Smooth muscle cell (in vitro differentiated cells): Measurements from ENCODE around the gene SERPINB8. TPM values are rescaled to one million over a fixed set of nuclear protein-coding genes. Genes with fewer than 3 reads are reported as not detected.
A peak's percentile ranks its signal among the peaks of the same experiment; 100 is the strongest.
"Not testable (repeated sequence)": the region's sequence is repeated elsewhere in the genome, so short reads cannot be mapped to it uniquely, and the experiment has no call there.

Source experiments
- DNase-seq: peaks from one replicate; lab custom pipeline; 2025; ENCODE audit not compliant: unreplicated experiment; lab: John Stamatoyannopoulos, UW
- H2AFZ ChIP-seq: fragments of 200-600 bp; sonication (generic); 2 replicates; pipeline ENCODE4 v1.6.0; 2016; ENCODE audit warnings: antibody characterized with exemption, low read depth, mild to moderate bottlenecking
- H3F3A ChIP-seq: fragments of 200-600 bp; sonication (generic); 2 replicates; pipeline ENCODE4 v1.6.0; 2017; ENCODE audit warnings: antibody characterized with exemption, low read depth
- H3K27ac ChIP-seq: fragments of 200-600 bp; sonication (generic); 2 replicates; pipeline ENCODE4 v1.5.1; 2016; ENCODE audit warnings: low read depth, mild to moderate bottlenecking
- H3K27me3 ChIP-seq: fragments of 200-600 bp; sonication (generic); 2 replicates; pipeline ENCODE4 v1.6.1; 2016; ENCODE audit warnings: low read depth, mild to moderate bottlenecking
- H3K36me3 ChIP-seq: fragments of 200-600 bp; sonication (generic); 2 replicates; pipeline ENCODE4 v1.5.1; 2016; ENCODE audit warnings: low read depth
- H3K4me1 ChIP-seq: fragments of 200-600 bp; sonication (generic); 2 replicates; pipeline ENCODE4 v1.5.1; 2016; ENCODE audit warnings: low read depth
- H3K4me2 ChIP-seq: fragments of 200-600 bp; sonication (generic); 2 replicates; pipeline ENCODE4 v1.6.0; 2016; ENCODE audit warnings: mild to moderate bottlenecking
- H3K4me3 ChIP-seq: fragments of 200-600 bp; sonication (generic); 2 replicates; pipeline ENCODE4 v1.5.1; 2016; ENCODE audit warnings: mild to moderate bottlenecking
- H3K79me2 ChIP-seq: fragments of 200-600 bp; sonication (generic); 2 replicates; pipeline ENCODE4 v1.6.0; 2016; ENCODE audit warnings: low read depth, mild to moderate bottlenecking
- H3K9ac ChIP-seq: fragments of 200-600 bp; sonication (generic); 2 replicates; pipeline ENCODE4 v1.6.0; 2016; ENCODE audit warnings: low read depth
- H3K9me3 ChIP-seq: fragments of 200-600 bp; sonication (generic); replicated peaks from 2 replicates; pipeline ENCODE4 v1.5.1; 2016; ENCODE audit warnings: low read depth
- H4K20me1 ChIP-seq: fragments of 200-600 bp; sonication (generic); 2 replicates; pipeline ENCODE4 v1.6.0; 2016; ENCODE audit warnings: low read depth
- CTCF ChIP-seq: fragments of 200-600 bp; sonication (generic); IDR thresholded peaks from 2 replicates; pipeline ENCODE4 v1.5.1; 2017; ENCODE audit warnings: borderline replicate concordance, mild to moderate bottlenecking, antibody characterized with exemption; ENCODE audit not compliant: insufficient read depth, poor library complexity, severe bottlenecking
- WGBS: methylation state at CpG from one replicate; pipeline ENCODE4 v1.1.7; 2016; ENCODE audit warnings: low lambda C conversion rate; 5-methylcytosine and 5-hydroxymethylcytosine counted together
- polyA plus RNA-seq: library from polyadenylated mRNA; unstranded; fragments of >200 nt; fragmentation: Nextera tagmentation; extraction: Ambion mirVana; gene quantifications from 2 replicates; pipeline ENCODE4 v1.2.1, GENCODE V29; 2016
- total RNA-seq: library from RNA; depleted of rRNA; stranded (reverse); fragments of >200 nt; gene quantifications from 2 replicates; pipeline ENCODE4 v1.2.3, GENCODE V29; 2014

SERPINB8 gene
- total and polyA plus RNA-seq, 2 experiments from 2014 or later, result 15.9 to 20.5 TPM

- no peaks in the 10 kb centered on the region for H3K36me3 ChIP-seq
- no peak overlapping the region for H3K4me2 ChIP-seq
- H3K9me3 ChIP-seq, result no peaks in the 10 kb centered on the region
- TF ChIP-seq CTCF, result no peak
- no peaks in the 10 kb centered on the region for H3F3A ChIP-seq
- H3K4me3 ChIP-seq, result no peak overlapping the region
- H3K27ac ChIP-seq, result no peak overlapping the region
- no peaks in the 10 kb centered on the region for H3K4me1 ChIP-seq
- no peaks in the 10 kb centered on the region for H4K20me1 ChIP-seq
- H3K27me3 ChIP-seq, result peaks cover 6% of the 10 kb centered on the region
- 88% methylated on average over 8 of the region's 8 CpGs for whole genome bisulfite sequencing
- no peaks in the 10 kb centered on the region for H3K79me2 ChIP-seq
- H2AFZ ChIP-seq, result no peak overlapping the region
- H3K9ac ChIP-seq, result no peak overlapping the region
- no peak for DNase-seq
Measured at GRCh38 chr18:63928331-63928730, 41.5 kb upstream of the SERPINB8 start.

GRCh38 chr18:63929369-63929768 is 40.5 kb upstream of the SERPINB8 start:
- H3K4me2 ChIP-seq, H3K36me3 ChIP-seq, H3K27ac ChIP-seq, H4K20me1 ChIP-seq, H2AFZ ChIP-seq, H3K27me3 ChIP-seq, DNase-seq, H3K9me3 ChIP-seq, H3K9ac ChIP-seq, H3K79me2 ChIP-seq, H3K4me1 ChIP-seq, H3K4me3 ChIP-seq, H3F3A ChIP-seq: not testable (repeated sequence)

- TF ChIP-seq CTCF, result no peak
- 85% methylated on average over 3 of the region's 3 CpGs for WGBS
- no peak overlapping the region for H3K27ac ChIP-seq
- H3K4me3 ChIP-seq, result no peak overlapping the region
- no peaks in the 10 kb centered on the region for H3F3A ChIP-seq
- no peaks in the 10 kb centered on the region for H4K20me1 ChIP-seq
- H3K27me3 ChIP-seq, result peaks cover 6% of the 10 kb centered on the region
- no peak for DNase-seq
- H3K4me2 ChIP-seq, result no peak overlapping the region
- no peaks in the 10 kb centered on the region for H3K36me3 ChIP-seq
- no peaks in the 10 kb centered on the region for H3K9me3 ChIP-seq
- H3K4me1 ChIP-seq, result peaks cover 2% of the 10 kb centered on the region
- H3K79me2 ChIP-seq, result no peaks in the 10 kb centered on the region
- no peak overlapping the region for H2AFZ ChIP-seq
- no peak overlapping the region for H3K9ac ChIP-seq
Measured at GRCh38 chr18:63930773-63931354, 39.0 kb upstream of the SERPINB8 start.

GRCh38 chr18:63936156-63936931 is 33.5 kb upstream of the SERPINB8 start:
- no peaks in the 10 kb centered on the region for H3K9me3 ChIP-seq
- no peaks in the 10 kb centered on the region for H4K20me1 ChIP-seq
- H2AFZ ChIP-seq, result peak overlapping the region; percentile 100
- no peaks in the 10 kb centered on the region for H3K79me2 ChIP-seq
- H3K27ac ChIP-seq, result no peak overlapping the region
- peak; percentile 62 for TF ChIP-seq CTCF
- WGBS, result 5% methylated on average over 35 of the region's 54 CpGs
- H3F3A ChIP-seq, result no peaks in the 10 kb centered on the region
- H3K4me2 ChIP-seq, result peak overlapping the region; percentile 99
- peaks cover 4% of the 10 kb centered on the region for H3K4me1 ChIP-seq
- peaks cover 14% of the 10 kb centered on the region for H3K27me3 ChIP-seq
- DNase-seq, result peak; percentile 34
- peak overlapping the region; percentile 37 for H3K9ac ChIP-seq
- no peaks in the 10 kb centered on the region for H3K36me3 ChIP-seq
- peak overlapping the region; percentile 73 for H3K4me3 ChIP-seq
